GM12874 (cell line): Measurements from ENCODE around the gene FABP6.

ENCODE experiments used
- TF ChIP-seq, protein P1 (sequence below): IDR thresholded peaks from 2 replicates; pipeline ENCODE4 v1.5.1; 2011; ENCODE audit warnings: low read depth, mild to moderate bottlenecking, control low read depth, low read length, moderate library complexity; ENCODE audit not compliant: insufficient read depth

Gene FABP6

DNA sequence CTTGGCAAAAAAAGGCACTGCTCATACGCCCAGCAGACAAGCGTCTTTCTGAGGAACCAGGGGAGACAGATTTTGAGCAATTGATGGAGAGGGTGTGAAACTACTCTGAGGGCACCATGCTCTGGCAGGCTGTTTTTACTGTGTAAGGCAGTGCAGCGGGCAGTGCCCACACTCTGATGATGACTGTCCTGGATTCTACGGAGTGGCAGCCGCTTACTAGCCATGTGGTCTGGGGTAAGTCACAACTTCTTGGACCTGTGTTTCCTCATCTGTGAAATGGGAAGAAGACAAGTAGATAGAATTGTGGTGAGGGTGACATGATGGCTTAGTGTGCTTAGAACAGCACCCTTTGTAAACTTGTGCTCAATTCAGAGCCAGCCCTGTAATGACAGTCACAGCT is 38.8 kb downstream of the FABP6 start:
- TF ChIP-seq, protein P1, sequence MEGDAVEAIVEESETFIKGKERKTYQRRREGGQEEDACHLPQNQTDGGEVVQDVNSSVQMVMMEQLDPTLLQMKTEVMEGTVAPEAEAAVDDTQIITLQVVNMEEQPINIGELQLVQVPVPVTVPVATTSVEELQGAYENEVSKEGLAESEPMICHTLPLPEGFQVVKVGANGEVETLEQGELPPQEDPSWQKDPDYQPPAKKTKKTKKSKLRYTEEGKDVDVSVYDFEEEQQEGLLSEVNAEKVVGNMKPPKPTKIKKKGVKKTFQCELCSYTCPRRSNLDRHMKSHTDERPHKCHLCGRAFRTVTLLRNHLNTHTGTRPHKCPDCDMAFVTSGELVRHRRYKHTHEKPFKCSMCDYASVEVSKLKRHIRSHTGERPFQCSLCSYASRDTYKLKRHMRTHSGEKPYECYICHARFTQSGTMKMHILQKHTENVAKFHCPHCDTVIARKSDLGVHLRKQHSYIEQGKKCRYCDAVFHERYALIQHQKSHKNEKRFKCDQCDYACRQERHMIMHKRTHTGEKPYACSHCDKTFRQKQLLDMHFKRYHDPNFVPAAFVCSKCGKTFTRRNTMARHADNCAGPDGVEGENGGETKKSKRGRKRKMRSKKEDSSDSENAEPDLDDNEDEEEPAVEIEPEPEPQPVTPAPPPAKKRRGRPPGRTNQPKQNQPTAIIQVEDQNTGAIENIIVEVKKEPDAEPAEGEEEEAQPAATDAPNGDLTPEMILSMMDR: no peak

DNA sequence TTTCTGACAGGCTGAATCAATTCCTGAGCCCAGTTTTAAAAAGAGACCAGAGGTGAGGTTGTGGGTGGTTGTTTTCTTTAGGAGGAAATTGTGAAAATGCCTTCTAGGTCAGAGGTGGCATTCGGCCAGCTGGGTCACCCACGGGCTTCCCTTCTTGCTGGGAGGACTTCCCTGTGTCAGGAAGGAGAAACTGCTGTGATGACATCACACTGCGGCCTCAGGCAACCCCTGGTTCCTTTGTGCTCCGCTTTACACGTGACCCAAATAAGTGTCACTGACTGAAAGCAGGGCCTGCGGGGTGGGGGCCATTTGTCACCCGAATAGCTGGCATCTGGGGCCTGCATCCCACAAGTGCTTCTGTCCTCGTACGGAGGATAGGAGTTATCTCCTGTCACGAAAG is 39.7 kb downstream of the FABP6 start:
- TF ChIP-seq, protein P1: no peak

DNA sequence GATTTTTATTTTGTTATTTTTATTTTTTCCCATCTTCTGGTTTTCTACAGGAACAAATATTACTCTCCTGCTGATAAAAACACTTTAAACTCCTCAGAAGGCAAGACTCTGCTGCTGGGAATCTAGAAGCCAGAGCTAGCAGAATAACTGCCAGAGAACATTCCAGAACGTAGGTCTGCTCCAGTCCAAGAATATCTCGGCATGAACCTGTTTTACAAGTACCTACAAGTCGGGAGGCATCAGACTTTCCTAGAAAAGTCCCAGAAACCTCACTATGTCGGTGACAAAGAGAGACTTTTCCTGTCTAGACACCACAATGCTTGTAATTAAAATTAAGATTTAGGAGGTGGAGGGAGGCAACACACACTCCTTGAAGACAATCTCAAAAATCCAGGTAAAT is 41.4 kb downstream of the FABP6 start:
- TF ChIP-seq, protein P1: no peak

DNA sequence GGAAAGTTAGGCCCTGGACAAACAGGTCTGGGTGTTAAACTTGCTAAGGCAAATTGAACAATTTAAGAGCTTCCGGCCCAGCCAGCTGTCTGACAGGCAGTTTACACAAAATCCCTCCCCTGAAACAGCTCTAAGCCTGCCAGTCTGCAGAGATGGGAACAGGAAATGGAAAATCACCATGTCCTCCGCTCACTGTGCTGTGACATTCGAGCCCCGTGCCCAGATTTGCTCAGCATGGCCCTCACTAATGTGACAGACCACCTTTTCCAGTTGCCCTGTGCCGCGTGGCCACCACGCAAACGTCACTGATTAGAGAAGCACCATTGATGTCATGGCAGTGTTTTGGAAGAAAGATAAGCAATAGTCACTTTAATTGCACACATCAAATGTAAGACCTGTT is 42.1 kb downstream of the FABP6 start:
- TF ChIP-seq, protein P1: no peak

DNA sequence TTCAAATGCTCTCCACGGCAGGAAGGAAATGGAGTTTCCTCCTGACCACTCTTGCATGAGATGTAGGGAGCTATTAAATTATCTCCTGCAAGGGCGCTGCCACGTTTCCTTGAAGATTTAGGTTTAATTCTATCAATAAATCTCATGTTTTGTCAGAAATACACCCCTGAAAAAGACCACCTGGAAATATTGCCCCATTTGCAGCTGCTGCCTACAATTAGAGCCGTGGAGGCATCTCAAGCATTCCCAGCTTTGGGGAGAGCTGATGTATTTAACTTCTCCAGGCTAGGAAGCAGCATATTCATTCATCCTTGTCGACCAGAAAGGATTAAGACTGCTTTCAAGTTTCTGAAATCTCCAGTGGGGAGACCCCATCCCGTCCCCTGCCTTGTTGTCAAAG is 42.5 kb downstream of the FABP6 start:
- TF ChIP-seq, protein P1: no peak

DNA sequence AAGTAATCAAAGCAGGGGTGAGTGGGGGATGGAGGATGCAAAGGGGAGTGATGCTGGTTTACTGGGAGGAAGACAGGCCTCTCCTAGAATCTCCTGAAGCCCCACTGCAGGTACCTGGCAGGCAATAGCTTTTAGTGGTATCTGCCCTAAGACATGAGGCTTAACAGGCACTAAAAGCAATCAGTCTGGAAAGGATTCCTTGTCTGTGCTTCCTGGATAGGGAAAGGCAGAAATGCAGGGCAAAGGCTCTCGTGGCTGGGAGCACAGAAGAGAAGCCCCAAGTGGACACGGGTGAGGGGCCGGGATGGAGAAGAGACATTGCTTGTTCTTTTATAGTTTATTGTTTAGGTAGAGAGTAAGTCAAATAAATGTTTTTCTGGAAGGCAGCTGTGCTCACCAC is 43.0 kb downstream of the FABP6 start:
- TF ChIP-seq, protein P1: no peak

DNA sequence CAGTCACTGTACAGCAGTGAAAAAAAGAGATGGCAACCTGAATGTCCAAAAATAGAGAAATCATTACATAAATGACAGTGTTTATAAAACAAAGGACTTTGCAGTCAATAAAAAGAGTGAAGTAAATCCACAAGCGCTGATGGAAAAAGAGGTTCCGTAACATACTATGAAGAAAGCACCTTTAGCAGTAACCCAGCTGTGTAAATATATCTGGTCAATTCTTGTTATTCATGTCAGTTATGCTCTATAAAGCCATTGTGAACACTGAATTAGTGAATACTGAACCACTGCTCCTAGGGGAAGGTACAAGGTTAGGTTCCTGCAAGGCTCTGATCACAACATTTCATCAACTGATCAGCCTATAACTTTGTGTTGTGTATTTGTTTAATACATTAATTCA is 43.6 kb downstream of the FABP6 start:
- TF ChIP-seq, protein P1: no peak

DNA sequence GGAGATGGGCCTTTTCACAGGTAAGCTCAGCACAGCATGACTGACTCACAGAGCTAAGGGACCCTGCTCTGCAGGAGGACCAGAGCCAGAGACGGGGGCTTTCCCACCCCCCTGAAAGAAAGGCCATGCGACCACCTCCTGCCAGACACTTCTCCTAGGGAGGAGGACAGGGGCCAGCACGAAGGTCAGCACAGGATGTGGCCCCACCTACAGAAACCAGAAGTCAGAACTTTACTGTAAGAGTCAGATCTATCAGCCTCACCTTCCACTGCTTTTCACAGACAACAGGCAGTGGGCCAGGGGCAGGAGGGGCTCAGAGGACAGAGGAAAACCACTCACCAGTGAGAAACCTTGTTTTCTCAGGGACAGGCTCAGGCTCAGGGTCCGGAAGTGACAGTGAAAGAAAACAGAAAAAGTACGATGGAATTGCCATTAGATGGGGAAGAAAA is 45.2 kb downstream of the FABP6 start:
- TF ChIP-seq, protein P1: no peak
